GM21390 (cell line): ENCODE data around the gene BRCC3.

Experiments used
- ATAC-seq: cut with Tn5 transposase; IDR thresholded peaks from one replicate; pipeline ENCODE4 v1.9.1; 2021; ENCODE audit not compliant: unreplicated experiment

BRCC3 gene

DNA sequence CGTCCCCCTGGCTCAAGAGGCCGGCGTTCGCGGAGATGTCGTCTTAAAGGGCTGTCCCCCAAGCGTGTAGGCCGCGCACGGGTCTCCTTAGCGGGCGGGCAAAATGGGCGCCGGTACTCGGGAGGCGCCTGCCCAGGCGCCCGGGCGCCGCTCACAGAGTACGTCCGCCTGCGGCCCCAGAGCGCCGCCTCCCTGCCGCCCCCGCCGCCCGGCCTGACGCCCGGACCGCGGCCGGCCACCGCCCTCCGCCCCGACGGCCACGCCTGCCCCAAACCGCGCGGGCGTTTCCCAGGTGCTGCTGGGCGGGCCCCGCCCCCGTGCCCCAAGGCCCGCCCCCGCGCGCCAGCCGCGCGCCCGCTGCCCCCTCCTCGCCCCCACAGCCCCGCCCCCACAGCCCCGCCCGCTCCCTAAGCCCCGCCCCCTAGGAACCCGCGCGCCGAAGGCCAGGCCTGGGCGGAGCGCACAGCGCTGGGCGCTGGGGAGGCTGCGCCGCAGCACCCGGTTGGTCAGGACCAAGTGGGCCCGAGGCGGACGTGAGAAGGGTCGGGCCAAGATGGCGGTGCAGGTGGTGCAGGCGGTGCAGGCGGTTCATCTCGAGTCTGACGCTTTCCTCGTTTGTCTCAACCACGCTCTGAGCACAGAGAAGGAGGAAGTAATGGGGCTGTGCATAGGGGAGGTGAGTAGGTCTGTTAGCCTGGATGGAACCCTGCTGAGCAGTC, at the start of gene BRCC3, which contains the start of the genes CMC4 and MTCP1:
Gene BRCC3, plus strand, starts transcription at position 534 of the 719 bp plus-strand sequence. Its CDS starts 20 bp downstream, at position 554.
Gene CMC4, minus strand, starts transcription at position 162 of the 719 bp plus-strand sequence. CDS start 7,113 bp downstream, outside the sequence.
Gene MTCP1, minus strand, starts transcription at position 162 of the 719 bp plus-strand sequence. CDS start 5,126 bp downstream, outside the sequence.
- ATAC-seq: peak; percentile 87

DNA sequence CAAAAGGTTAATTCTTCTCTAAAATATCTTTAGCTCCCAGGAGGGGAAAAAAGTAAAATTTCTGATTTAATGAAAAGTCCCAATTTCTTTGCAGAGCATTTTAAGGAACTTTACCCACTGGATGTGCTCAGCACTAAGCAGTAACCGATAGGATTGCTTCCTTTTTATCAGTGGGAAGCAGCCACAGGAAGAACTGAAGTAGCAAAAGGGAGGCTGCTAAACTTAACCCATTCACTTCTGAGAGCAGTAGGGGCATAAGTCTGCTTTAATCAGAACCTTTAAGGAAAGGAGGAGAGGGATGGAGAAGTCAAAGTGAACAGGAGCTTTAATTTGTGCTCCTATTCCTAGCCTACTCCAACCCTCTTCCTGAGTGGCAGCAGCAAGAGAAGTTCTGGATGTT, 48.7 kb upstream of the BRCC3 start, which contains the start of gene F8:
Gene F8, minus strand, starts transcription at position 139 of the 400 bp plus-strand sequence. CDS start 171 bp downstream, outside the sequence.
- ATAC-seq: no peak

DNA sequence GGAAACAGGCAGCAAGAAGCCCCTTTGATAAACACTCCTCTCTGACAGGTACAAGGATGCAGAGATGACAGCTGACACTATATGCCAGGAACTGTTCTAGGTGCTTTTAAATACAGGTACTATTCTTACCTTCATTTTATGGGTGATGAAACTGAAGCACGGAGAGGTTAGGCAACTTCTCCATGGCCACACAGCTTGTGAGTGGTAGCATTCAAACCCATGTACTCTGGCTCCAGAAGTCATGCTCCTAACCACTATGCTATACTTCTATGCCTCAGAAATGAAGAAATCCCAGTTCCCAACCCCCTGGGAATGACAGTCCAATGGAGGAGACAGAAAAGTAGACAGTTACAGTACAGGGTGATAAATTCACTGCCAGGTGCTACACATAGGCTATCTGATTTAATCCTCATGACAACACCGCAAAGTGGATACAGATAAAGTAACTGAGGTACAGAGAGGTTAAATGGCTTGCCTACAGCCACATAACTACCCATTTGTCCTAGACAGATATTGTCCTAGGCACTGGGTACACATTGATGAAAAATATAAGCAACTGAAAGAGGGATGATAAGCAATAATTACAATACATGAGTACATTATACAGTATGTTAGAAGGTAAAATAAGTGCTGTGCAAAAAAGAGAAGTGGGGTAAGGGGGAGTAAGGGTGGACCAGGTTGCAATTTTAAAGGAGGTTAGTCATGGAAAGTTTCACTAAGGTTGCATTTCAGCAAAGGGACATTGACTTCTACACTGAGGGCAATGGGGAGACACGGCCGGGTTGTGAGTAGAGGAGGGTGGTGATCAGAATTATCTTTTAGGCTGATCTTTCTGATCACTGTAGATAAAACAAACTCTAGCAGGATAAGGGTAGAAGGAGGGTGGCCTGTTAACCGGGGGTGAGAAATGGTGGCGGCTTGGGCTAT, 47.1 kb upstream of the BRCC3 start:
- ATAC-seq: no peak

DNA sequence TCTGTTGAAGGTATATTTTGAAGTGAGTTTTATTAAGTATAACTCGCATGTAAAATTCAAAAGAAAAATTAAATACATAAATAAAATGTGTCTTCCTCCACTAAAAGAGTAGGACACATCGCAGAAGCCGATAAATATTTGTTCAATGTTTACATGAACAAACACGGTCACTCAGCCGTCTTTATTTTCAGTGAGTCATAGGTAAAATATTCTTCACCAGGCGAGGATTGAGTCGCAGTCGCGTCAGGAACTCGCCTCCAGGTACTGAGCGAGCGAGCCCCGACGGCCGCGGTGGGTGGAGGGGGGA, 44.9 kb upstream of the BRCC3 start:
- ATAC-seq: no peak

DNA sequence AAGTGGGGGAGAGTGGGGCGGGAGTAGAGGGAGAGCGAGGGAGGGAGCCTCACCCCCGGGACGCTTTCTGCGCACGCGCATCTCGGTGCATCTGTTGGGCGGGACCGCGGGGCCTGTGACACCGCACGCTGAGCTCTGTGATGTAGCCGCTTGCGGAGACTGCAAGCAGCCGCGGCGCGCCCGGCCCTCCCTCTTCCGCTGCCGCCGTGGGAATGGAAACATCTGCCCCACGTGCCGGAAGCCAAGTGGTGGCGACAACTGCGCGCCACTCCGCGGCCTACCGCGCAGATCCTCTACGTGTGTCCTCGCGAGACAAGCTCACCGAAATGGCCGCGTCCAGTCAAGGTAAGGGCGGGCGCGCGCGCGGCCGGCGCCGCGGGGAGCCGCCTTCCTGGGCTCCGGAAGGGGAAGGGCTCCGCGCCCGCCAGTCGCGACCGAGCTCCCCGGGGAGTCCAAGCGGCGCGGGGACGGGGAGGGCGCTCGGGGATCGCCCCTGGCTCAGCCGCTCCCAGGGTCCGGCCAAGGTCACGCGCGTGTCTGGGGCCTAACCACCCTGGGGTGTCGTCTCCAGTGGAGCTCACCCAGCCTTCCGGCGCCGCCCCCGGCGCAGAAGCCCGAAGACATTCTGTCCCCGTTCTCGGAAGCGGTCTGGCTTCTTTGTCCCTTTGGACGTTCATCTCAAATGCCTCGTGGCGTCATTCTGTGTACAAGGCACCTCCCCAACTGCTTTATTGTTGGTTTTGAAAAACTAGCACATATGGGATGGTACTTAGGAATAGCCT, 44.4 kb upstream of the BRCC3 start, which contains the start of gene FUNDC2:
Gene FUNDC2, plus strand, starts transcription at position 118 of the 782 bp plus-strand sequence. Its CDS starts 95 bp downstream, at position 213.
- peak; percentile 85 for ATAC-seq

DNA sequence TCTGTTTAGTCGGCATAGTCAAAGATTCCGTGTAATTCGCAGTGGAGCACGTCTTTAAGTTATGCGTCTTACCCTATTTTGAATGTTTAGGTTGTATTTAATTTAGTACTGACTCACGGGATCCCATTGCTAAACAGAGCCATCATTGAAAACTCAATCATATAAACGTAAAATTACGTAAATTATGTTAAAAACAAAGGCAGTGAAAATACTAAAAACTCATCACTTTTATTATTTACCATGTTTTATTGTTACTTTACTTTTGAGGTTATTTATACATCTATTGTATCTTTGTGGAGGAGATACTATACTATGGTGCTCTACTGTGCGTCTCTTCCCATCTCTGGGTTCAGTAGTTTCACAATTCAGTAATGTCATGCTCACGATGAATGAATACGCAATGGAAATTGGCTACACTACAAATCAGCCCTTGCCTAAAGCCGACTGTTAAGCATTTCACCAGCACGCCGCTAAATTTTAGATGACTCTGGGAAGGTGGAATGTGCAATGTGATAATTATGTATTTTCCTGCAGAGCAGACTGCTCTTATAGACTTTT, 43.7 kb upstream of the BRCC3 start:
- ATAC-seq: no peak

DNA sequence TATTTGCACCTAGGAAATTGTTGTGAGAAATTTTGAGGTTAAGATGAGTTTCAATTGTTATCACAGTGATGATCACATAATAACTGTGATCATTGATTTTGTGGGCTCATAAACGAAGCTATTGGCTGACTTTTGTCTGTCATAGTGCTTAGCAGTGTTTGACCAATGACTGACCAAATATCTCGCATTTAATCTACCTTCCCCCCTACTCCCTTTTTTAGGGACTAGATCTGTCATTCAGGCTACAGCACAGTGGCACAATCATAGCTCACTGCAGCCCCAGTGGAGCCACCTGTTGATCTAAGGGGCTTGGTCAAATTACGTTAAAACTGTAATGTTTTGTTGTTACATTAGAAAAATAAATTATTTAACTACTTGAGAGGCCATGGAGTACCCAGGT, 43.2 kb upstream of the BRCC3 start:
- no peak for ATAC-seq

DNA sequence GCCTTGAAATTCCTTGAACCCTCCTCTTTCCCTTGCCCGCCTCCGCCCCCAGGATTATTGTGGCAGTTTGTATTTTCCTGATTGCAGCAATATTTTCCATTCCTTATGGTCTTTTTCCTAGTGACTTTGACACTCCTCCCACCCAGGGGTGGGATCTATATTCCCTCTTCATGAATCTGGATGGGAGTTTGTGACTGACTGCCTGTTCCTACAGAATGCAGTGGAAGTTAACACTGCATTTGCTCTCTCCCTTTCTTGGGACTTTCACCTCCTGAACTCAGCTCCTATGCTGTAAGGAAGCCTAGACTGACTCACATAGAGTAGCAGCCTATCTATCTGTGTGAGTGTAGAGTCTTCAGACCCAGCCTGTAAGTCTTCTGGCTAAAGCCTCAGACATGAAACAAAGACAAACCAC, 42.4 kb upstream of the BRCC3 start:
- ATAC-seq: no peak

DNA sequence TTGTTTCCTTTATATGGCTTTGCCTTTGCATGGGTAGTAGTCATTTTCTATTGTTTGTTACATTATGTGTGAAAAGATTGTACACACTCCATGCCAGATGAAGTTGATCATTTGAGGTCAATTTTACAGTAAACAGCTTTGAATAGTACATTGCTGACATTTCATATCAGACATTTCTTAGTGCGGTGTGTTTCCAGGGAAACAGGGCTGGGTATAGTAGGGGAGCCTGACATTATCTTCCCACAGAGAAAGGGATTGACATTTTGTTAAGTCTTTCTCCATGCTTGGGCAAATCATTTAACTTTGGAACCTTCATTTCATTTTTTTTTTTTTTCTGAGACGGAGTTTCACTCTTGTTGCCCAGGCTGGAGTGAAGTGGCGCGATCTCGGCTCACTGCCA, 39.7 kb upstream of the BRCC3 start:
- no peak for ATAC-seq

DNA sequence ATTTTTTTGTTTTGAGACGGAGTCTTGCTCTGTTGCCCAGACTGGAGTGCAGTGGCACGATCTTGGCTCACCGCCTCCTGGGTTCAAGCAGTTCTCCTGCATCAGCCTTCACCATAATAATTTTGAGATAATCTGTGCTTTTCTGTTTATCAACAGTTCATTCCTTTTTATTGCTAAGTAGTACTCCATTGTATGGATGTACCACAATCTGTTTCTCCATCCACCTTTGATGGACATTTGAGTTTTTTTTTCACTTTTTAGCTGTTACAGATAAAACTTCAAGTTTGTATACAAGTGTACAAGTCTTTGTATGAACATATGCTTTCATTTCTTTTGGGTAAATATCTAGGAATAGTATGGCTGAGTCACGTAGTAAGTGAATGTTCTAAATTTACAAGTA, 35.6 kb upstream of the BRCC3 start:
- no peak for ATAC-seq

DNA sequence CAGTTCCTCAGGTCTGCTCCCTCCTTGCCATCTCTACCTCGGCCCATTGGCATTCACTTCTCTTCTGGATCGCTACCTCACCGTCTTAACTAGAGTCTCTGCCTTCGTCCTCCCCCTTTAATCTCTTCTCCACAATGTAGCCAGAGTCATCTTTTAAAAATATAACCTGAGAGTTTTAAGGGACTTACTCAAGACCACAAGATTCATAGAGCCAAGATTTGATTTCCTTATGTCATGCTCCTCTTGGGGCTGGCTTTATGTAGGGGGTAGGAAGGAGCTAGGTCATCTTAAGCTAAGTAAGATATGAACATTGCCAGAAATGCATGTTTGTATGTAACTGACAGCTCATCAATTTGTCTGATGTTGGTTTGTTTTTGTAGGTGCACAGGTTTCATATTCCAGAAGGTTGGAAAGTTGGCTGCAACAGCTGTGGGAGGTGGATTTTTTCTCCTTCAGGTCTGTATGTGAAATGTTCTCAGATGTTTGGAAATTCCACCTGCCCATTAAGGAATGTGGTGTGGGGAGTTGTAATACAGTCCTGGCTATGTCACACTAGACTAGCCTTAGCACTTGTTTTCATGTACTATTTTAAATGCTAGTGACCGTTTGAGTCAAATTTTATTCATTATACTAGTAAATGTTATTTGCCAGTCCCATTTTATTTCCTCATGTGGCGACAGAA, 25.0 kb upstream of the BRCC3 start:
- ATAC-seq: no peak

DNA sequence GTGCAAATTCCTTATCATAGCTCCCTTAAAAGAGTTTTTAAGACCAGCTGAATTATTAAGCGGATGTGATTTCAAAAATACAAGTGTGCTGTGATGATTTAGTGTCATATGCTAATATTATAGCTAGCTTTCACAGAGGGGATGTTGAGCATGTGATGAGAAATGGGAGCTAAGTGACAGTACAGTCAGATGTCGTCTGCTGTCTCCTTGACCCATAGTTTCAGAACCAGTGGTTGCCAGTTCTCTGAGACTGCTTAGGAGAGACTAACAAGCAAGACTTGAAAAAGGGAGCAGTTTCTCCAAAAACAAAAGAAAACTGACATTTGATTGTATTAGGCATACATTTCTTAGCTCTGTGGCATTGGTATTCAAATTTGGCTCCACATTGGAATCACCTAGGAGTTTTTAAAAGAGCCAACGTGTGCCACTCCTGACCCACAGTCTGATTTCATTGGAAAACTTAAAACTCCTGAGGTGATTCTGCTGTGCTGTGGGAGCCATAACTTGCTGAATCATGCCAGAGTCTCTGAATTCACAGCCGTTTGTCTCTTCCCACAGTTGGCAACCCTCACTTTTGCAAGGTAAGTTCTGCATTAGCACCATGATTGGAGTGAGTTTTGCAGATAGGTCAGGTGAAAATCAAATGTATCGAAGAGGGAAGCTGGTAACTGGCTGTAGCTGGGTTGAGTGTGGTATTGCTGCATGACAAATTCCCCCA, 24.3 kb upstream of the BRCC3 start:
- no peak for ATAC-seq

DNA sequence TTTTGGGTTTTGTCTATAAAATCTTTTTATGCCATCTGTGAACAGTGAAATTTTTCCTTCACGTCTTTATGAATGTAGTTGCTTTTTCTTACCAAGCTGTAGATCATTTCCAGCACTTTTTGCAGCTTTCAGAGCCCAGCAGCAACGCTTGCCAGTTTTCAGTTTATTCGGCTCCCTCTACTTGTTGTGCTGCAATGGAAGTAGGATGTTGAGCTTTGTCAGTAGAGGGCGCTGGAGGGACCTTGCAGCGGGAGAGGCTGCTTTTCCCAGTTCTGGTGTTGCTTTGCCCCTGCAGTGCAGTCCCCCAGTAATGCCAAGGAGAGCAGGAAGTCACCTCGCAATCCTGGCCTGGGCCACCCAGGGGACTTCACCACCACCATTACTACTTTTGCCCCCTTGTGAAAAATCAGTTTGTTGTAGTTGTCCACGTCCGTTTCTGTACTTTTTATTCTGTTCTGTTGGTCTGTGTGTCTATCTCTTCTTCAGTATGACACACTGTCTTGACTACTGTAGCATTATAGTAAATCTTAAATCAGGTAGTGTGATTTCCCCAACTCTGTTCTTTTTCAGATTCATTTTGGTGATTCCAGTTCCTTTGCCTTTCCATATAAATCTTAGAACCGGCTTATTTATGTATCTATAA, 22.2 kb upstream of the BRCC3 start:
- no peak for ATAC-seq

DNA sequence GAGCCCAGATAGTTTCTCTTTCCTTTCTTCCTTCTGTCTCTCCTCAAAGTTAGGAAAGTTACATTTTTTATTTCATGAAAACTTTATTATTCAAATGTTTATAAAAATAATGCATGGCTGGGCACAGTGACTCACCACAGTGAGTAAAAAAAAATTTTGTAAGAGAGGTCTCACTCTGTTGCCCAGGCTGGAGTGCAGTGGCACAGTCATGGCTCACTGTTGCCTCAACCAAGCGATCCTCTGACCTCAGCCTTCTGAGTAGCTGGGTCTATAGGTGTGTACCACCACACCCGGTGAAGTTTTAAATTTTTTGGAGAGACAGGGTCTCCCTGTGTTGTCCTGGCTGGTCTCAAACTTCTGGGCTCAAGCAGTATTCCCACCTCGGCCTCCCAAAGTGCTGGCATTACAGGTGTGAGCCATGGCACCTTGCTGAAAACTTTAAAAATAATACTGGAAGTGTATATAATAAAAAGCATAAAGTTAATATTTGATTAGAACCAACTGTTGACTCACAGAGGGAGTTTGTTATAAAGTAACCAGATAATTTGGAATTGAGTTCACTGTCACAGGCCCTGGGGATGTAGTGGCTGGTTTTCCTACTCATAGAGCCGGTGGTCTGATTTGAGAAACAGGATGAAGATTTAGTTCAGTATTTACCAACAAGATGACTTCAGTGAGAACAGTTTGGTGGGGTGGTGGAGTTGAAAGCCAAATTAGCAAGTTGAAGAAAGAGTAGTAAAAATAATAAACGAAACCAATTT, 18.4 kb upstream of the BRCC3 start:
- no peak for ATAC-seq

DNA sequence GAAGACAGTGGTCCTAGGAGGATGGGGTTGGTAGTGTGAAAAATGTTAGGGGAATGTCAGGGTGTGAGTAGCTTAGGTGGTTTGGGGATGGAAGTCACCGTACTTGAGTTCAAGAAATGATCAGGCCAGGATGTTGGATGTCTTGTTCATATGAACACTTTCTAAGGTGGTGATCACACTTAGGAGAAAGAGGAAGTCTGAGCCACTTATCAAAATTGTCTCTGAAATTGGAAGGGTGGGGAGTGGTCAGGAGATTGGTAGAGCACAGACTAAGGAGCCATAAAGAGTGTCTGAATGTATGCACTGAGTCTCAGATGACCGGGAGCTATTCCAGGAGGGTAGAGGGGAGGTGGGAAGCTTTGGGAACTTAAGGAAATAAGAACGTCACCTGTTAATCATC, 17.7 kb upstream of the BRCC3 start:
- no peak for ATAC-seq

DNA sequence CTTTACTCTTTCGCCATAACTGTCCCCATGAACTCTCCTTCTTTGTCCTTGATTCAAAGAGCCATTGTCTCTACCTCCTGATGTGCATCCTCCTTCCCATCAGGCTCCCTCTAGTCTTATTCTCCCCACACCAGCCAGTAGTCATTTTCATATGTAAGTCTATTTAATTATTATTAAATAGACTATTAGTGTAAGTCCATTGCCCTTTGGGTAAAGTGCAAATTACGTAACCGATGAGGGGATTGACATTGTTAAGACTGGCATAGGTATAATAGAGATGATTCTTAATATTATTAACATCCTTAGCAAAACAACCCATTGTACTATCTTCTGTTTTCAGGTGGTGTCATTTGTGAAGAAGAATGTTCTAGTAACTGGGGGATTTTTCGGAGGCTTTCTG, 17.1 kb upstream of the BRCC3 start:
- ATAC-seq: no peak

DNA sequence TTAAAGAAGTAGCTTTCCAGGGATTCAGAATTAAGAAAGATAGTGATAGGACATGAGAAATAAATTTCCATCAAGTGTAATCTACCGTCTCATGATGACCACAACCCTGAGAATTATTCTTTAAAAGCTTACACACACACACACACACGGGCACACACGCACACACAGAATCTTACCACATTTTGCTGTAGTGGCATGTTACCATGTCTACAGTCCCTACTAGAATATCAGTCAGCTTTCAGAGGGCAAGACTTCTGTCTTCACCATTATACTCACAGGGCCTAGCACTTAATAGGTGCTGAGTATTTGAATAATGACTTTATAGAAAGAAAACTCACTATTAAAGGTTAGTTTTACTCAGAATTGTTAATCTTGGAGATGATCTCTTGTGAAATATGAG, 15.8 kb upstream of the BRCC3 start:
- no peak for ATAC-seq

DNA sequence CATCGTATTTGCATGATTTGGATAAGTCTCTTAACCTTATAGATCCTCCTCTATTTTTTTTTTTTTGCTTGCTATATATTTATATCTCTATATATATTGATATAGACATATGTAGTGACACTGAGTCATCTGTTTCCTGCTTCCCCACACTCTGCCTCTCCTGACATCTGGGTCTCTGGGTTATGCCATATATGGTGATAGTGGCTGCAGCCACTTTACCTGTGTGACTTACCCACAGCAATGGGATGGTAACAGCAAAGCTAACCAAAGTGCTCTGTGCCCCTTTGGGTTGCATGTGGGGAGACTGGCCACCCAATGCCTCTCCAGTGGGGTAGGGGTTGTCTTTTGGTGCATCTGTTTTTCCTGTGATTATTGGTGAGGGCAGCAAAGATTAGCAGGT, 14.8 kb upstream of the BRCC3 start:
- ATAC-seq: no peak
